Testis (tissue), 2 donors: ENCODE results near the gene PXN.

Experiments
- POLR2A ChIP-seq: fragments of 450-650 bp; IDR thresholded peaks from one replicate; pipeline ENCODE4 v1.6.1; 2017; ENCODE audit warnings: antibody characterized with exemption, mild to moderate bottlenecking, moderate library complexity
- TF ChIP-seq, protein P1 (sequence below), 3 experiments: fragments of 450-650 bp in 2 of 3; fragments of 200-600 bp in 1 of 3; sonication (generic) in 1 of 3; IDR thresholded peaks; one replicate each; pipeline ENCODE4 v1.5.1; 2016 to 2019; ENCODE audit warnings: antibody characterized with exemption in 3 of 3, mild to moderate bottlenecking in 2 of 3, moderate library complexity in 1 of 3

DNA sequence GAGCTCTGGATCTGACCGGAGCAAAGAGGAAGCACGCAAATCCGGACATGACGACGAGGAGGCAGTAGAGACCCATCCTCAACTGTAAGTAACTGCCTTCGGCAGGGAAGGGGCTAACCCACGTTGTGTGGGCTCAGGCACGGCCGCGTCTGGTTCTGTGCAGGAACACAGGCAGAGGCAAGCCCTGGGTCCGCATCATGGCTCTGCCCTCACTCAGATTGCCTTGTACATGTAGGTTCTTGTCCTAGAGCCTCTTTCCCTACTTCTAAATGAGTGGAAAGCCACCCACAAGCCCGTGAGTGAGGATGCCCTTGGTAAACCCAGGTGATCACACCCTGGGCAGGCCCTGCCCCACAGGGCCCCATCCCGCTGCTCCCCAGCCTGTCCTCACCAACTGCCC, 55.7 kb downstream of the PXN start:
- TF ChIP-seq, protein P1, sequence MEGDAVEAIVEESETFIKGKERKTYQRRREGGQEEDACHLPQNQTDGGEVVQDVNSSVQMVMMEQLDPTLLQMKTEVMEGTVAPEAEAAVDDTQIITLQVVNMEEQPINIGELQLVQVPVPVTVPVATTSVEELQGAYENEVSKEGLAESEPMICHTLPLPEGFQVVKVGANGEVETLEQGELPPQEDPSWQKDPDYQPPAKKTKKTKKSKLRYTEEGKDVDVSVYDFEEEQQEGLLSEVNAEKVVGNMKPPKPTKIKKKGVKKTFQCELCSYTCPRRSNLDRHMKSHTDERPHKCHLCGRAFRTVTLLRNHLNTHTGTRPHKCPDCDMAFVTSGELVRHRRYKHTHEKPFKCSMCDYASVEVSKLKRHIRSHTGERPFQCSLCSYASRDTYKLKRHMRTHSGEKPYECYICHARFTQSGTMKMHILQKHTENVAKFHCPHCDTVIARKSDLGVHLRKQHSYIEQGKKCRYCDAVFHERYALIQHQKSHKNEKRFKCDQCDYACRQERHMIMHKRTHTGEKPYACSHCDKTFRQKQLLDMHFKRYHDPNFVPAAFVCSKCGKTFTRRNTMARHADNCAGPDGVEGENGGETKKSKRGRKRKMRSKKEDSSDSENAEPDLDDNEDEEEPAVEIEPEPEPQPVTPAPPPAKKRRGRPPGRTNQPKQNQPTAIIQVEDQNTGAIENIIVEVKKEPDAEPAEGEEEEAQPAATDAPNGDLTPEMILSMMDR (IDR thresholded peaks at IDR 0.05): no peak
- no peak for TF ChIP-seq POLR2A
